NK-92 treated with Interleukin-12 subunit alpha and Interleukin-12 subunit beta, amount 100 ng/mL, for 24 hours (cell line): ENCODE results near the gene ANKS1B.
"Not testable (repeated sequence)": the region's sequence is repeated elsewhere in the genome, so short reads cannot be mapped to it uniquely, and the experiment has no call there.

ENCODE experiments used
- DNase-seq: peaks from one replicate; lab custom pipeline; 2025; lab: John Stamatoyannopoulos, UW

ANKS1B gene

DNA sequence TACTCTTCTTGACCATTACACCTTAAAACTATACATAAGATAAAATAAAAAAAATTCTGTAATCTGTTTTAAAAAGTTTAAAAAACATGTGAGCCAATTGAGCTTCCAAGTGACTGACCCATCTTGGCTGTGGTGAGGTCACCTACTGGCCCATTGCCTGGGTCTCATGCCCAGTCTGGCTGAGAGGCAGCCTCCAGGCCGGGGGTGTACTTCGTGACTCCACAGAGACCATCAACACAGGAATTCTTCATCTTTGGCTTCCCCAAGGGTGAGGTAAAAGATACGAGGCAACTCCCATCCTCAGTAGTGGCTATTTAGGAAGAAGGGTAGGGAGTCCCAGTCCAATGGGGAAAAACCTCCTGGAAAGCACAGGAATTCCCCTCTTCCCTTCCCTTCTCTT, 1226.4 kb downstream of the ANKS1B start:
- no peak for DNase-seq

DNA sequence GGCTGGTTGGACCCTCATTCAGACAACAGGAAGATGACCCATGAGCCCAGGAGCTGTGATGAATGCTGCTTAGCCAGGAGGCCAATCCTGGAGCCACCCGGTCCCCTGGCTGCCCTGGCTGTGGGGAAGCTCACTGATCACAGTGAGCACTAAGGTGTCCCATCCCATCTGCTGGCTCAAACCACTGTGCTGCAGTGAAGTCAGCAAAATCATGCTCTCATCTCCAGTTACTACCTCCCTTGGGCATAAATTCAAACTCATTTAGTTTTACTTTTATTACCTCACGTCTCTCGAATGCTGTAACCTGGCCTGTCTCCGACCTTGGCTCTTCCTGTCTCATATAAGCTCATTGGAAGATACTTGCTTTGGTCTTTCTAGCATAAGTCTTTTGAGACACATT, 1227.3 kb downstream of the ANKS1B start:
- no peak for DNase-seq

DNA sequence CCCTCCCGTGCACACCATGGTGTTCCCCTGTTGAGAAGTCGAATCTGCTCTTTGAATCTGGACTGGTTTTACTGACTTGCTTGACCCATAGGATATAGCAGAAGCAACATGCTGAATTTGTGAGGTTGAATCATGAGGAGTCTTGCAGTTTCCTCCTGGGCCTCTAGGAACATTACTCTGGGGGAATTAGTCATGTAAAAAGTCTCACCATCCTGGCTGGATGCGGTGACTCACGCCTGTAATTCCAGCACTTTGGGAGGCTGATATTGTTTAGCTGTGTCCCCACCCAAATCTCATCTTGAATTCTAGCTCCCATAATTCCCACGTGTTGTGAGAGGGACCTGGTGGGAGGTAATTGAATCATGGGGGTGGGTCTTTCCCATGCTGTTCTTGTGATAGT, 1228.9 kb downstream of the ANKS1B start:
- not testable (repeated sequence) for DNase-seq

DNA sequence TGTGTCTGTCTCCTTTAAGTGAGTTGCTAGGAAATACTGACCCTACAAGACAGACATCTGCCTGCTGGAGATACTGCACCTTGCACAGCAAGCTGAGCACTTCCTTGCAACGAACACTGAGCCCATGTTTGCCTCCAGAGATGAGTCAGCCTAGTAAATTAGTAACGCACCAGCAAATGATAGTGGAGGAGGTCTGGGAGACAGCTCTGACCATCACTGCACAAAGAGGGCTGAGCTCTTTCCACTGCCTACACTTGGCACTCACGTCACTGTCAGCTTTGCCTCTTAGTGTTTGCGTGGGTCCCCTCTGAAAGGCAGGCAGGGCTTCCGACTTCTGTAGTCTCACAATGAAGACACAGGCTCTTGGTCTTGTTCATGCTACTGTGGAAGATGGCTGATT, 1230.6 kb downstream of the ANKS1B start:
- no peak for DNase-seq

DNA sequence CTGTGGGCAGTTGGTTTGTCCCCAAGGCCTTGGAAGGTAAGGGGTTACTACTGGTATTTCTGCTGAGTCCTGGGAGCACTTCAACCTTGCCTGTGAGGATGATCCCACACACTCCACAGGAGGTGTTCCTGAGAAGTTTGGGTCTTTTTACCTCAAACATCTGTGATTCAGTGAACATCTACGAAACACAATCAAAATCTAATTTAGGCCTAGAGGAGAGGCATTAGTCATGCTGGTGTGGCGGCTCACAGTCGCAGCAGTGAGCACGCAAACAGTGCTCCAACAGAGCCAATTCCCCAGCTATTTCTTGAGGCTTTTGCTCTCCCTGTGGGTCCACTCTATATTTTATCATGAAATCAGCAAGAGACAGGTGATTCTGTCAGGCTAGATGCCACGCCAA, 1232.0 kb downstream of the ANKS1B start:
- DNase-seq = no peak

DNA sequence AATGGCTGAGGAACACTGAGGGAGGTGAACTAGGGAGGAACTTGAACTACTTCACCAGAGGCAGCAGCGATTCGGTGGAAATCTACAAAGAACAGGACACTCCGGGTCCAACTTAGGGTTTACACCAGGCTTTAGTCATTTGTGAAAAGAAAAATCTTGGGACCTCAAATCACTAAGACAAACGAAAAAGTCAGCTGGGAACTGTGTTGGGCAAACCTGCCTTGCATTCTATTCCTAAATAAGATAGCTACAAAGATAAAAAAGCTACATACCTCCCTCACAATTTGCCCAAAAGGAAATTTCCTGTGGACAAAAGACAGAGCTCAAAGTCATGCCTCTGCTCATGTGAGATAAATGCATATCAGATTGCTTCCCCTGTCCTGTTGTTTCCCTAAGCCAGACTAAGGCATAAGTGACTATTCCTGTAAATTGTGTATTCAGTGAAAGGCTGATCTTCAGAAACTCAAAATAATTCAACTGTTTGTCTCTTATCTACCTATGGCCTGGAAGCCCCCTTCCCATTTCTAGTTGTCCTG, 1233.1 kb downstream of the ANKS1B start:
- DNase-seq = no peak

DNA sequence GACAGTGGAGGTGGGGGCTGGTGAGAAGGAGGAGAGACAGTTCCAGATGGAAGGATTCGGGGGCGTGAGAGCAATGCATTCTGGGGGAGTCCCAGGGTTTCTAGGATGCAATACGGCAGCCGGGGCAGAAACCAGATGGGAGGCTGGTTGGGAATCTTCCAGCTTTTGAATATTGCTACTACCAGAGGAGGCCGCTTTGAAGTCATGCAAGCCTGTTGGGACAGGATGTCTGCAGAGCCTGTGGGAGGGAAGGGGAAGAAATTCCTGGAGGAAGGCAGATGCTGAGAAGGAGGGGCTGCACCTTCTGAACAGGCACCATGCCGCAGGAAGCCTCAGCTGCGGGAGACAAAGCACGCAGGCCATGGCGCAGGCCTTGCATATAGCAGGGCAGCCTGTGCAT, 1234.2 kb downstream of the ANKS1B start:
- DNase-seq = no peak

DNA sequence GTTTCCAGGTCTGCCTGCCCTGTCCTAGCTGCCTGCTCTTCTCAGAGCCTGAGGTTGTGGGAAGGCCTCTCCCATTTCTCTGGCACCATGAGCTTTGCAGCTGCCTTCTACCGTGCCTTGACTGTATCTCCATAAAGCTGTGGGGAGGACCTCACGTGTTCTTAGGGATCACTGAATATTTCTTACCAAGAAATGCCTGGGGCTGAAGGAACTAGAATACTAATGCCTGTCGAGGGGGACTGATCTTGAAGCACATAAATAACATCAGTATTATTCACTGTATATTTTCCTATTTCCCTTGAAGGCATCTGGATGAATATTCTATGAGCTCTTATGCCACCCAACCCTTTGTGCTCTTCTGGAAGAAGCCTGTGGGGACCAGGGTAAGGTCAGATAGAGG, 1236.3 kb downstream of the ANKS1B start:
- DNase-seq = no peak

DNA sequence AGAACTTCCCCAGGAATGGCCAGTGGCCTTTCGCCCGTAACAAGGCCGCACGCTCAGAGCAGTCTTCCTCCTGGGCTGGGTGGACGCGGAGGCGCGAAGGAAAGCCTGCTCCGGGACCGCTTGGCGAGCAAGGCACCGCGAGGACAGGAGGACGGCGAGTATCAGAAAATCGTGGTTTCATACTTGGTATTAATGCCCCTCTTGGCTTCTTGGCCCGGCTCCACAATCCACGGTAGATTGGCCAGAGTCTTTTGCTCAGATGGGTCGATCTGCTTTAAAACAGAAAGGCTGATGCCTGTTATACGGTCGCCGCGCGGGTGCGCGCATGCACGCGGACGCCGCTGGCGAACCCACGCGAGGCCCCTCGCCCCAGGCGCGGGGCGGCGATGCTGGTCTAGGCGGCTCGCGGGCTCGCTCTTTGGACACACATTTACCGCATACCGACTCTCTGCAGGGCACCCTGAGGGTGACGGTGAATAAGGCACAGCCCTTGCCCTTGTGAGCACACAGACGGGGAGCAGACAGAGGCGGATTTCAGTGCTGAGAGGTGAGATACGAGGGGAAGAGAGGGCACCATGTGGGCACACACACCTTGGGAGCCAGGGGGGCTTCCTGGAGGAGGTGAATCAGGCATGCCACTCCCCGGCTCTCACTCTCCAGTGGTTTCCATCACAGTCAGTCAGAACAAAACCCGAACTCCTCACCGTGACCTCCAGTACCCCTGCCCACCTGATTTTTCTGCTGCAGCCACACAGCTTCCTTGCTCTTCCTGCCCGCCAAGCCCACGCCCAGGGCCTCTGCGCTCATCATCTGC, 1239.0 kb downstream of the ANKS1B start:
- no peak for DNase-seq

DNA sequence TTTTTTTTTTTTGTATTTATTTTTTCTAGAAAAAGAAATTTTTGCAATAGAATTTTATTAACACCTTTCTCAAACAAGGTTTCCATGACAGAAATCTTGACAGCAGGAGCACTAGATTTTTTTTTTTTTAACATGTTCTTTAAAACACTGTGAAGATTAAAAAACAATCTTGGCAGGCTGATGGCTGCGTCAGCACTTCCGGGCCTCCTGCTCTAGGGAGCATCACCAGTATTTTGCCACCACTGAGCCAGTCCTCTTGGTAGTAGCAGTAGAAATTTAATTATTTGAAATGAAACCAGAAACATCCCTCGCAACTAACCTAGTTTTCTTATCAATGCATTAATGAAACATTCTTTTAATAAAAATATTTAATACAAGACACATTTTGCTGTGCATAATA, 1240.1 kb downstream of the ANKS1B start:
- no peak for DNase-seq

DNA sequence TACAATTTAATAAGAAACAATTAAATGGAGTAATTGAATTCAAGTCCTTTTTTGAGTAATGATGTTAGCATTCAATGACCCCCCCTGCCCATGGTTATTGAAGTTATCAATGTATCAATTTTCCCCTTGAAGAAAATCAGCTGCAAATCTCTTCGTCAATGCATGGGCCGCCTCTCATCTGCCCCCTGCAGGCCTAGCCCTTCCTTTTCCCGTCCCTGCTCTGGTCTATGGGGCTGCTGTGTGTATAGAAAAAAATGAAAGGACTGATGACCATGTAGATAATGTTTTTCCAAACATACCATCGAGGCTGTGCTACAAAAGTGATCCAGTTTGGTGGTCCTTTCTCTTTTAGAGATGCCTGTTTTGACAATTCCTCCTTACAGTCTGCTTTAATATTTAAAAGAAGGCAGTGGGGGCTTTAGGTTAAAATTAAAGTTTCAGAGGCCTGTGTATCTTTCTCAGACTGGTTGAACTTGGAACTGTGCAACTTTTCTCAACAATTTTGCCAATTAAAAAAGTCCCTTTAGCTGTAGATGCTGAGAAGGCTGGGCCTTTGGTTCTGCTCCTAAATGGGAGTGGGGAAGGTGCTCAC, 1241.3 kb downstream of the ANKS1B start:
- no peak for DNase-seq

DNA sequence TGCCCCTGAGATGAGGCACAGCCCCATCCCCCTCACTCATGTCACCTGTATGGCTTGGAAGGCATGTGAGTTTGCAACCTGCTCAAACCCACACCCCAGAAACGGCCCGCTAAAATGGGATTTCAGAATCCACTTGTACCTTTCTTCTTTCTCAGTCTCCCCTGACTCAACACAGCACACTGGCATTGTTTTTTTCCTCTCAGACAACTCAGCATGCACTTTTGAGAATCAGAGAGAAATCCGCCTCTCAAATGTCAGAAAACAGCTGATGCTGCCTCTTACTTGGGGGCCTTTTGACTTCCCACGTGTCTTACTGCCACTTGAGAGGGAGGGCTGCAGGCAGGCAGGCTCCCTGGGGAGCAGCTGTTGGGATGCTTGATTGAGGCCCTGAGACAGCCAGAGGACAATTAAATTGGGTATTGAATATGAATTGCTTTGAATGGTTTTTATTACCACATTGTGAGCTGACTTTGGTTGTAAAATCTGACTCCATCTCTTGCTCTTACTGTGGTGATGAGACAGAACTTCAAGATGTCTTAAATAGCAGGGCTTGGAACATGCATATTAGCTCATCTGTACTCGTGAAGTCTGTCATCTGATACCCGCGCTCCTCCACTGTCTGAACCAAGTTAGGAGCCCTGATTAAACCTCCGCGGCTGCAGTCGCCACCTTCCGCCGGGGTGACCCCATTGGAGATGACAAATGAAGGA, 1243.0 kb downstream of the ANKS1B start:
- no peak for DNase-seq

DNA sequence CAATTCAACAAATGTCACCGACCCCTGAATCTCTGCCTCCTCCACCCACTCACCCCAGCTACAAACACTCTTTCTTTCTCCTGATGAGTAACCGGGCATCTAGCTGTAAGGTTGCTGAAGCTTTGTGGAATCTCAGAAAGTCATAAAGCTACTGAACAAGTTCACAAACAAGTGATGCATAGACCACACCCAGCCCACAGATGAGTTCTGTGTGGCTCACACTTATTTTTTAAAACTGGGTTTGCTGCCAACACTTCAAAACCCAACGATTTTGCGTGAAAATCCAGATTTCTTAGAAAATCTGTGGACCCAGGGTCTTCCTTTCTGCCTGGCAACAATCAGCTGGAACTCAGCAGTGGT, 1243.6 kb downstream of the ANKS1B start:
- DNase-seq = no peak

DNA sequence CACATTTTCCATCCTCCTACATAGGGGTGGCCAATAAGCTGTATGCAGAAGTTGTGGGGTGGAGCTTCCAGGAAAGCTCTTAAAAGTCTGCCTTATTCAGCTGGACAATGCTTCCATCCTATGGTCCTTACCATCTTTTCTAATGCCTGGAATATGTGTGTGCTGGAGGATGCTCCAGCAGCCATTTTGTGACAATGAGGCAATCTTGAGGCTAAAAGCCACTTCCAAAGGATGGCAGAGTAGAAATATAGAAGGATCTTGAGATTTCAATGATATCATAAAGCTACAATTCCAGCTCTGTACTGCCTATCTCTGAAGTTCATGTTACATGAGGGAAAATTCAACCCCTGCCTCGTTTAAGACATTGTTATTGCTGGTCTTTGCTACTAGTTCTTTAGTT, 1244.0 kb downstream of the ANKS1B start:
- no peak for DNase-seq

DNA sequence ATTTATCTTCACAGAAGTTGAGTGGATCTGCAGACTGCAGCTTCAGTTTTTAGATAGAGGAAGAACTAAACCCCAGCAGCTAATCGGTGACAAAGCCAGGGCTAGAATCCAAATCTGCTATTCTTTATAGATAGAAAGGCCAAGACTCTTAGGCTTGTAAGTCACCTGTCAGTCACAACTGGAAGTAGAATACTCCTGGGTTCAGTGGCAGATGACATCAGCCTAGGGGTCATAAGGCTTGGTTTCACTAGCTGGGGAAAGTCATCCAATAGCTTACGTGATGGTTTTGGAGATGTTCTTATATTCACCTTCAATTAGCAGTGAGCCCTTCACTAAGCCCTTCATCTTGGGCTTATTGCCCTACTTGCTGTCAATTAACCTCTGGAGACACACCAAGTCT, 1246.2 kb downstream of the ANKS1B start:
- no peak for DNase-seq

DNA sequence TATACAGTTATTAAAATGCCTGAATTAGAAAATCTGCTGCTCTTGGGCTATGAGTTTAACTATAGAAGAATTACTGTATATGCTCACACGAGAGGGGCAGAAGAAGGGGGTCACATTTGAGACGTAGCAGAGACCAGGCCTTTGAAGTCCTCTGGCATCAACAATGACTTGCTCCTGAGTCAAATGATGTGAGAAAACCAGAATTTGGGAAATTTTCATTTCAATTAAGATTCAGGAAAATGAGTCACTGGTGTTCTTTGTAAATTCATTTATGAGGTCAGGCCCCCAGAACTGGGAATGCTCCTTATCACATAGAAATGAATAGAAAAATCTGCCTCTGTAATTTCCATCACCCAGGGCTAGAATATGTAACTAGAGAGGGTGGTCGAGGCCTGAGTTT, 1246.7 kb downstream of the ANKS1B start:
- no peak for DNase-seq

DNA sequence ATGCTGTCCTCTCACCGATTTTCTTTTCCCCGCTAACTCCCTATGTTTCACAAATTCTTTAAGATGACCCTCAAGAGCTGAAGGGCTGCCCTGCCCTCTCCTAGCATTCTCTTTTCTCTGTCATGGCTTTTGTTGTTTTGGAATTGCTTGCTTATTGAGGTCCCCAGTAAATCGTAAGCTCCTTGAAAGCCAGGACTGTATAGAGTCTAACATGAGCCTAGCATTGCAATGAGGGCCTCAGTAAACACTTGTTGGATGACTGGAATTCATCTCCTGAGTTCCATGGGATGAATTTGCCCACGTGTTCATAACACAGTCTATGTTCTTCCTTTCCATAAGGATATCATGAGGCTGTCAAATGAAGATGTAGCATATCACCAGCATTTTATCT, 1247.4 kb downstream of the ANKS1B start:
- DNase-seq = no peak

DNA sequence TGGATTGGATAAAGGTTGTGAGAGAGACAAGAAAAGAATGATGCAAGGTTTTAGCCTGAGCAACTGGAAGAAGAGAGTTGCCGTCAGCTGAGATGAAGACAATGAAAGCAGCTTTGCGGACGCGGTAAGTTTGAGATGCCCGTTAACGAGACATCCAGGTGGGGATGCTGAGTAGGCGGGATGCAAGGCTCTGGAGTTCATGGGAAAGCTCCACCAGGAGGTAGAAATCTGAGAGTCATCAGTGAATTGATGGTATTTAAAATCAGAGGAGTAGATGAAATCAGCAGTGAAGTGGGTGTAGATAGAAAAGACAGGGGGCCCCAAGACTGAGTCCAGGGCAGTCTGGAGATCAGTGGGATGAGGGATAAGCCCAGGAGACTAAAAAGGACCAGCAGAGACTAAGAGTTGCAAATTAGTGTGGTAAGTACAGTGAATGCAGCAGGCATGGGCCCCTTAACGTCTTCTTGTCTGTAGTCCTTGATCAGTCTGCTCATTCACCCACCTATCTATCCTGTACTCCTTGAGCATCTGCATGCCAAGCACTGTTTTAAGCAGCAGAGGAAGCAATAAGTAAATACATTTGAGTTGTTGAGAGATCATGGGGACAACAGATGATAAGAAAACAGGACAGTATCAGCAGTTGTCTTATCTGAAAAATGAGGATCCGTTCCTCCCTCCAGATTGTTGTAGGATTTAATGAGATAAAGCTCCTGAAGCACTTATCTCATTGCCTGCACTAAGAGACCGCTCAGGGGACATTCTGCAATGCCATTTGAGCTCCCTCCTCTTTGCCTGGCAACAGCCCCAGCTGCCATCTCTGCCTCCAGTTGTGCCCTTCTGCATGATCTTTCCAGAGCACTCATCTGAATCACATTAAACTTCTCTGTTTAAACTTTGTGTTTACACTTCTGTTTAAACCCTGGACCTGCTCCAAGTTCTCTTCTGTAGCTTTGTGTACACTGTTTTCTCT, 1248.1 kb downstream of the ANKS1B start:
- DNase-seq = no peak

DNA sequence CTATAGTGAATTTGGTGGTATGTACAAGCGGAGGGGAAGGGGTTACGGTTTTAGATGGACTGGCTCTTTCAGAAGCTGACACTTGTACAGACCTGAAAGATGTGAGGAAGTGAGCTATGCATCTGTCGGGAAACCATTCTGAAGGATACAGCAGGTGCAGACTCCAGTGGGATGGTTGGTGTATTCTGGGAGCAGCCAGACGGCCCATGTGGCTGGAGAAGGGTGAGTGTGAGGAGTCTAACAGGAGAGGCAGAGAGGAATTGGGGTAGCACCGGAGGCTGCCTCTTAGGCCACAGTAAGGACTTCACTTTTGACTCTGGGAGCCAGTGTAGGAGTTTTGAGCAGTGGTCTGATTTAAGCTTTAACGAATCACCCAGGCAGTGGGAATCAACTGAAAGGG, 1248.9 kb downstream of the ANKS1B start:
- no peak for DNase-seq

DNA sequence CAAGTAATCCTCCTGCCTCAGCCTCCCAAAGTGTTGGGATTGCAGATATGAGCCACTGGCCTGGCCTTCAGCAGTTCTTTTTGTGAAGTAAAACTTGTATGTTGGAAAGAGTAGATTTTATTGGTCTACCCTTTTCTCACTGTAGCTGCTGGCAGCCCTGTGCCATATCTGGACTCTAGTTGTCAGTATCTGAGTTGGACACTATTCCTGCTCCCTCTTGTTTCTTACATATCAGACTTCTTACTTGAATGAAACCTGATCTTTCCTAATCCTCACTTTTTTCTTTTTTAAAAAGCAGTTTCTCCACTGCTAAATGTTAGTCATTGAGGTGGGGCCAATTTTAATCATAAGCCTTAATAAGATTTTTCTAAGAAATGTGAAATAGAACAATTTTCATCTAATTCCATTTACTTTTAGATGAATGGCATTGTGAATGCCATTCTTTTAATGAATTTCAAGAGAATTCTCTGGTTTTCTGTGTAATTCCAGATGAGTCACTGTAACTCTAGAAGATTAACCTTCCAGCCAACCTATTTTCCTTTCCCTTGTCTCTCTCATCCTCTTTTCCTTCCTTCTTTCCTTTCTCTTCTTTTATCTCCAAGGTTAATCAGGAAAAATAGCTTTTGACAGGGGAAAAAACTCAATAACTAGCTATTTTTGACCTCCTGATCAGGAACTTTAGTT, 1250.9 kb downstream of the ANKS1B start:
- no peak for DNase-seq

DNA sequence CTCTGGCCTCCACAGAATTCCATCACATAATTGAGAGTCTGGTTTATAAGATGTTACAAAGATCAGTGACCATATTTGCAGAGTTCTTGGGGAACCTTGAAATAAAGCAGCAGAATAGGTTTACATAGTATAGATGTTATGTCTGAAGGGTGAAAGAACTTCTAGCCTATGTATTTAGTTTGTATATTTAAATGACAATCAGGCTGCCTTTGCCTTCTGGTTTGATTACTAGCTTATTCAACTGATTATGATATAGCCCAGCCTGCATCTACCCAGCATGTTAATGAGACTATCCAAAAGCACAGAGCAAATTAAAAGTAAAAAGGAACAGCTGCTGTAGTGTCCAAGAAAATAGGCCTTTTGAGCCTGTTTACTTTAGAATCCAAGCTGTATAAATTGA, 1254.3 kb downstream of the ANKS1B start:
- DNase-seq = no peak
